ENCODE results near the gene SLC41A3.

DNA sequence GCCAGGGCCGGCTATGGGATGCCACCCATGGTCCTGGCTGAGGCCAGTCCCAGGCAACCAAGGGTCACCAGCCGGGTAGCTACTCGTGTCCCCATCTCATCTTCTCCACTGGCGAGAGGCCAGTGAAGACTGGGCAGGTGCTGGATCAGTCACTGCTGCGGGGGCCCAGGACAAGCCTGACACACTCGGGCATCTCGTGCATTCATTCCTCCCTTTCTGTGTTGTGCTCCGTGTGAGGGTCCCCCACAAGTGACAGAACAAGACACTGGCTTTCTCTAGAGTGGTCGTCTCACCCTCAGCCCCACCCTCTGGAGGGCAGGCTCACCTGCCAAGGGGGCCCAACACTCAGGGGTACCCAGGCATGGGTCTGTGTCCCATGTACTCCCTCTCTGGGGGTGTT lies 66.6 kb downstream of the SLC41A3 start:
- TF ChIP-seq, protein P1, sequence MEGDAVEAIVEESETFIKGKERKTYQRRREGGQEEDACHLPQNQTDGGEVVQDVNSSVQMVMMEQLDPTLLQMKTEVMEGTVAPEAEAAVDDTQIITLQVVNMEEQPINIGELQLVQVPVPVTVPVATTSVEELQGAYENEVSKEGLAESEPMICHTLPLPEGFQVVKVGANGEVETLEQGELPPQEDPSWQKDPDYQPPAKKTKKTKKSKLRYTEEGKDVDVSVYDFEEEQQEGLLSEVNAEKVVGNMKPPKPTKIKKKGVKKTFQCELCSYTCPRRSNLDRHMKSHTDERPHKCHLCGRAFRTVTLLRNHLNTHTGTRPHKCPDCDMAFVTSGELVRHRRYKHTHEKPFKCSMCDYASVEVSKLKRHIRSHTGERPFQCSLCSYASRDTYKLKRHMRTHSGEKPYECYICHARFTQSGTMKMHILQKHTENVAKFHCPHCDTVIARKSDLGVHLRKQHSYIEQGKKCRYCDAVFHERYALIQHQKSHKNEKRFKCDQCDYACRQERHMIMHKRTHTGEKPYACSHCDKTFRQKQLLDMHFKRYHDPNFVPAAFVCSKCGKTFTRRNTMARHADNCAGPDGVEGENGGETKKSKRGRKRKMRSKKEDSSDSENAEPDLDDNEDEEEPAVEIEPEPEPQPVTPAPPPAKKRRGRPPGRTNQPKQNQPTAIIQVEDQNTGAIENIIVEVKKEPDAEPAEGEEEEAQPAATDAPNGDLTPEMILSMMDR (IDR thresholded peaks at IDR 0.05) = no peak
- no peak for TF ChIP-seq POLR2AphosphoS5 (IDR thresholded peaks at IDR 0.05)
